Astrocyte of the cerebellum (primary cell): Measurements from ENCODE around the gene DNAJC19.

Experiments
- DNase-seq: peaks from one replicate; pipeline ENCODE4 v3.0.0-alpha.2; 2011; ENCODE audit warnings: low read depth
- H3K4me3 ChIP-seq: 2 replicates; pipeline ENCODE4 v1.5.1; 2011; ENCODE audit warnings: mild to moderate bottlenecking, low read depth, low read length, moderate library complexity
- CTCF ChIP-seq: IDR thresholded peaks from 2 replicates; pipeline ENCODE4 v1.5.1; 2012; ENCODE audit warnings: low read length, low read depth, moderate library complexity, mild to moderate bottlenecking; ENCODE audit errors: missing control alignments
- in situ Hi-C: cut with HindIII; loops from 2 replicates; pipeline ENCODE4 v1.10.0; 2017; ENCODE audit warnings: low sequenced_read_pairs

The DNAJC19 gene

DNA sequence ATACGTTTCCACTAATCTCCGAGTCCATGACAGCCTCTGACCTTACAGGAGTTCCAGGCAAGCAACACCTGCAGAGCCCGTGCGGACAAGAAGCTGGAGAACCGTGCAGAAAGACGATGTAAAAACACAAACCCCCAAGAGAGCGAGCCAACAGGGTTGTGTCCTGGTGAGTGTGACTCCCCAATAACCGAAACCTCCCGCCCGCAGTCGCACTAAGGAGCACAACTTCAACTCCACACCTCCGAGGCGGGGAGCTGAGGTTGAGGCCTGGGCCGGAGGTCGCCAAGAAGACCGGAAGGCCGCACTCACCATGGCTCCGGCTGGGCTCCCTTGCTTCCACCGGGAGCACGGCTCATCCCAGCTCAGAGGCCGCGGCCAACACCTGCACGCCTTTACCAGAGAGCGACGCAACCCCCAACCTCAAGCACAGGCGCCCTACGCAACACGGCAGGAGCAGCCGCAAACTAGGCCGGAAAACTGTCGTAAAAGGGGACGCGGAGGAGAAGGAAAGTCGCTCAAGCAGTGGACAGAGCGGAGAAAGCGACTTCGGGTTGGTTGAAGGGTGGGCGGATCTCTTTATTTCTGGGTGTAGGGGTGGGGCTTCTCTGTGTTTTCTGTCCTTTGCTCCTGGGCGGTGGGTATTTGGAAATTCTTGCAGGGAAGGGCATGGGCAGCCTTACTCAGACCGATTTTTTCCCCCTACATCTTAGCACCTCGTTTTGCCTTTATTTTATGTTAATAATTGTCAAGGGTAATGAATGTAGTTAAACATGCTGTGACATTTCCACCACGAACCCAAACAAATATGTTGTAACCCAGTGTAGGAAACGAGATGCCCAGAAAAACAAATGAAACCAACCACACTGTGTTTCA is at the start of gene DNAJC19:
Gene DNAJC19, minus strand, starts transcription at position 446 of the 873 bp plus-strand sequence. Its CDS starts 134 bp downstream, at position 312.
- in situ Hi-C loops: no loop called here
- DNase-seq: peak; percentile 92
- H3K4me3 ChIP-seq: peak within 1 kb of the TSS; percentile 94
- no peak for TF ChIP-seq CTCF

DNA sequence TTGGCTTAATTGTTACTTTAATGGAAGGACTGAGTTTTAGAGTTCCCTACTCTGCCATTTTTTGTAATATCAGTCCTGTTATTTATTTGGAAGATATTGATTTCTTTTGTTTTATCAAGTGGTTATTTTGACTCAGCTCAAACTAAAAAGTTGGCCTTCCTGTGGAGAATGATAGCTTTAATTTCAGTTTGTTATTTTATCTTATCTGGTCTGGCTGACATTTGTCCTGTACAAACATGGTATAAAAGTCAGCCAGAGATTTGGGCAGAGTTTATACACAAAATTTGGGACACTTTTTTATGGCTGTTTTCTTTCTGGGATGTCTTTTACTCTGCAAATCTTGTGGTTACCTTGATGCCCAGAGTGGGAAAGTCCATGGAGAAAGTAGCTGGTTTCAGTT is 41.4 kb upstream of the DNAJC19 start:
- H3K4me3 ChIP-seq: no peak overlapping the region
- DNase-seq: no peak
- in situ Hi-C loops: no loop called here

GRCh38 chr3:181025204-181025603 is 35.7 kb upstream of the DNAJC19 start:
- DNase-seq: no peak
- in situ Hi-C loops: no loop called here

More for the DNA sequence above, 41.4 kb upstream of the DNAJC19 start:
- no peak for TF ChIP-seq CTCF

DNA sequence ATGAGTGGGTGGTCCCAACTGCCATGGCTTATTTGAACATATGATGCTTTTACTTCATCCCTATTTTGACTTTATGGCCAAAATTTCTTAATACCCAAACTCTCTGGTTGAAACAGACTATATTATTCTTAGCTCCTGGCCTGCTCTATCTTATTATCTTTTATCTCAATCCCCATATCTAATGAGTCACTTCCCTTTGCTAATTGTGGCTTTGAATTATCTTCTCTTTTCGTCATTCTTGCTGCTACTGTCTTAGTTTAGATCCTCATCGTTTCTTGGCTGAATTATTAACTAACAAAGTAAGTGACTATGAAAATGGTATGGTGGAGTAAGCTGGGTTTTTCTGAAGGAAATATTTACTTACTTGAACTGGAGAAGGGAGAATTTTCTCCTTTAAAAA is 28.2 kb upstream of the DNAJC19 start:
- TF ChIP-seq CTCF: no peak
- no peak overlapping the region for H3K4me3 ChIP-seq
- no peak for DNase-seq
- in situ Hi-C loops: no loop called here

More at GRCh38 chr3:181025204-181025603, 35.7 kb upstream of the DNAJC19 start:
- no peak overlapping the region for H3K4me3 ChIP-seq
- no peak for TF ChIP-seq CTCF

DNA sequence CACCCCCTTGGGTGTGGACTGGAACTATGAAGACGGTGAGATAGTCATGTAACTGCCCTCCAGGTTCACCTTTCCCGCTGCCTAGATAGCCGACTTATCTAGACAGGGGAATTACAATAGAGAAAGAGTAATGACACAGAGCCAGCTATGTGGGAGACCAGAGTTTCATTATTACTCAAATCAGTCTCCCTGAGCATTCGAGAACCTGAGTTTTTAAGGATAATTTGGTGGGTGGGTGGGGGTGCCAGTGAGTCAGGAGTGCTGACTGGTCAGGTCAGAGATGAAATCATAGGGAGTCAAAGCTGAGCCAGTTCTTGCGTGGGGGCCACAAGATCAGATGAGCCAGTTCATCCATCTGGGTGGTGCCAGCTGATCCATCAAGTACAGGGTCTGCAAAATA is 19.7 kb upstream of the DNAJC19 start:
- no peak for DNase-seq
- in situ Hi-C loops: no loop called here
- no peak for TF ChIP-seq CTCF
- H3K4me3 ChIP-seq: no peak overlapping the region

DNA sequence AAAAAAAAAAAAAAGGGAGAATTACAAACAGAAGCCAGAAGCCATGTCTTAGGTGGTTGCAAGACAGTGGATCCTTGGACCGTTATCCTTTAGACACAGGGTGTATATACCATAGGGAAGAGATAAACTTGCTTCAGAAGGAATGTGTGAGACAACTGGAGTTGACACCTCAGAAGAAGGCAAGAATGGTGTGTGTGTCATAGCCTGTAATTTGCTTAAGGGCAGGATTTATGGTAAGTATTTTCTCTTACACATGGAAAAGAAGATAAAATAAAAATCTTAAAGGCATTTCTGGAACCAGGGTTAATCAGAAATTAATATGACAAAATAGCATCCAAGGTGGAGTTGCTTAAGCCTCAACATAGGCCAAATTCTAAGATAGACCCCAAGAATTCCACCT is 19.3 kb upstream of the DNAJC19 start:
- no peak for DNase-seq
- no peak overlapping the region for H3K4me3 ChIP-seq
- in situ Hi-C loops: no loop called here
- no peak for TF ChIP-seq CTCF
